BLaER1 treated with 17β-estradiol and CSF1 and Interleukin-3, amounts not matched to agents 10 nM and 100 nM (cell line): Measurements from ENCODE around the gene NPB.

Source experiments
- H3K27ac ChIP-seq, 11 experiments: shearing (Covaris generic); formaldehyde crosslinking; 2 replicates each; pipeline ENCODE4 v1.8.1; 2022
- H3K27me3 ChIP-seq, 11 experiments: shearing (Covaris generic); formaldehyde crosslinking; 2 replicates each; pipeline ENCODE4 v1.8.1; 2022
- H3K36me3 ChIP-seq, 11 experiments: shearing (Covaris generic); formaldehyde crosslinking; 2 replicates each; pipeline ENCODE4 v1.8.1; 2022
- H3K4me1 ChIP-seq, 10 experiments: shearing (Covaris generic); formaldehyde crosslinking; 2 replicates each; pipeline ENCODE4 v1.8.1; 2022
- H3K4me2 ChIP-seq, 11 experiments: shearing (Covaris generic); formaldehyde crosslinking; 2 replicates each; pipeline ENCODE4 v1.8.1; 2022
- H3K4me3 ChIP-seq, 10 experiments: shearing (Covaris generic); formaldehyde crosslinking; 2 replicates each; pipeline ENCODE4 v1.8.1; 2022
- H3K9ac ChIP-seq, 11 experiments: shearing (Covaris generic); formaldehyde crosslinking; 2 replicates each; pipeline ENCODE4 v1.8.1; 2022
- H3K9me3 ChIP-seq, 11 experiments: shearing (Covaris generic); formaldehyde crosslinking; replicated peaks in 1 of 11; 2 replicates each; pipeline ENCODE4 v1.8.1; 2022
- H4K20me1 ChIP-seq, 11 experiments: shearing (Covaris generic); formaldehyde crosslinking; 2 replicates each; pipeline ENCODE4 v1.8.1; 2022
- Cebpa-rat ChIP-seq, 11 experiments: shearing (Covaris generic); IDR thresholded peaks; 2 replicates each; pipeline ENCODE4 v1.8.1; 2022

Gene NPB

GRCh38 chr17:81918832-81919545, 17.0 kb downstream of the NPB start:
- H3K4me2 ChIP-seq, result peak overlapping the region; percentile 98 to 100 (median 100)
- H3K27me3 ChIP-seq, result no peaks in the 10 kb centered on the region
- peak overlapping the region; percentile 34 to 99 (median 94); a peak in 20 of 22 replicates for H3K27ac ChIP-seq
- peaks cover 34 to 98% (median 86%) of the 10 kb centered on the region in 11 experiments for H4K20me1 ChIP-seq
- peak overlapping the region; percentile 81 to 100 (median 97); a peak in 18 of 20 replicates for H3K4me3 ChIP-seq
- peaks cover 43 to 69% (median 60%) of the 10 kb centered on the region in 11 experiments for H3K36me3 ChIP-seq
- H3K4me1 ChIP-seq, result peaks cover 60 to 84% (median 77%) of the 10 kb centered on the region in 10 experiments
- no peak for TF ChIP-seq Cebpa-rat (IDR thresholded peaks at IDR 0.05)
- H3K9me3 ChIP-seq, result no peaks in the 10 kb centered on the region
- peak overlapping the region; percentile 68 to 96 (median 74) for H3K9ac ChIP-seq

- Histone ChIP-seq H3K4me3 (peak overlapping the region in 8 of 10 experiments; percentile 32 to 99 (median 92); a peak in 16 of 20 replicates), H3K9me3 (no peaks in the 10 kb centered on the region), H3K27ac (peak overlapping the region in 10 of 11 experiments; percentile 4 to 99 (median 94); a peak in 18 of 22 replicates), H4K20me1 (peaks cover 31 to 95% (median 73%) of the 10 kb centered on the region in 11 experiments), H3K4me2 (peak overlapping the region; percentile 98 to 100 (median 100)), H3K36me3 (peaks cover 24 to 51% (median 41%) of the 10 kb centered on the region in 11 experiments), H3K9ac (peak overlapping the region; percentile 68 to 96 (median 74)), H3K27me3 (no peaks in the 10 kb centered on the region), H3K4me1 (peaks cover 79 to 93% (median 89%) of the 10 kb centered on the region in 10 experiments)
- TF ChIP-seq Cebpa-rat (IDR thresholded peaks at IDR 0.05), result no peak
These were observed 18.8 kb downstream of the NPB start for GRCh38 chr17:81920612-81921536.

DNA sequence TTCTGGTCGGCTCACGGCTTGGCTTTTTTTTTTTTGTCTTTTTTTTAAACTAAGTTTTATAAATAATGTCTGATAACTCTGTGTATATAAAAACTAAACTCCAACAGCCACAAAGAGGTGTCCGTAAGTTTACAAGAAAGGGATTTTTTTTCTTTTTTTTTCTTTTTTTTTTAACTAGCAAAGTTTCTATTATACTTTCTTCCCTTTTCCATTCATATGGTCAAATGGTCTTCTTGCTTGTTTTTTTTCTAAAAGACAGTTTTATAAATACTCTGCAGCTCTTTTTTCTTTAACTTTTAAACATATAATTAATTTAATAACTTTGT, 19.5 kb downstream of the NPB start:
- TF ChIP-seq Cebpa-rat (IDR thresholded peaks at IDR 0.05), result no peak
- Histone ChIP-seq H4K20me1 (peaks cover 31 to 93% (median 67%) of the 10 kb centered on the region in 11 experiments), H3K9me3 (no peaks in the 10 kb centered on the region), H3K9ac (peak overlapping the region; percentile 68 to 99 (median 94); a peak in 20 of 22 replicates), H3K4me1 (peaks cover 82 to 94% (median 88%) of the 10 kb centered on the region in 10 experiments), H3K4me2 (peak overlapping the region; percentile 98 to 100 (median 100)), H3K27ac (peak overlapping the region in 10 of 11 experiments; percentile 4 to 99 (median 98); a peak in 17 of 22 replicates), H3K4me3 (peak overlapping the region in 8 of 10 experiments; percentile 32 to 99 (median 94); a peak in 15 of 20 replicates), H3K27me3 (no peaks in the 10 kb centered on the region), H3K36me3 (peaks cover 21 to 45% (median 37%) of the 10 kb centered on the region in 11 experiments)

DNA sequence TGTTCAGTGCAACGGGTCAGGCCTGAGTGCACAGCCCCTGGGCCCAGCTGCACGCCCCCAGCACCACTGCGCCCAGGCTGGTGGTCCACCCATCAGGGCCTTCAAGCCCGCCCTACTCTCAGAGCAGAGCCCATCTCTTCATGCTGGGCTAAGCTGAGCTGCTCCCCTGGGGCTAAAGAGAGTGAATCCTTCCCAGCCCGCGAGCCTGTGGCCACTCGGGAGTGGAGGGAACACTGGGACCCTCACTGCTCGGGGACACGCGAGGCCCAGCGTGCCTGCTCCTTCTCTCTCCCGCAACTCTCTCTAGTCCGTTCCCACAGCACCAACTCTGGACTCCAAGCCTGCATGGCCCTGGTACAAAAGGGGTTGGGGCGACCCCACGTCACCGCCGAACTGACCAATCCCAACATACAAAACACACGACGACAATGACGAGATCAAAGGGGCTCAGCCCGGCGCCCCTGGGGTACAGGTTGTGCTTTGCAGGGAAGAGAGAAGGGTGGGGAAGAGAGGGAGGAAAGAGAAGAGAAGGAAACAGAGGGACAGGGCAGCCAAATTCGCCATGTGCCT, 20.0 kb downstream of the NPB start:
- H3K4me1 ChIP-seq, result peaks cover 76 to 88% (median 83%) of the 10 kb centered on the region in 10 experiments
- peak overlapping the region; percentile 98 to 100 (median 100) for H3K4me2 ChIP-seq
- H3K27me3 ChIP-seq, result no peaks in the 10 kb centered on the region
- H3K9me3 ChIP-seq, result no peaks in the 10 kb centered on the region
- no peak for TF ChIP-seq Cebpa-rat (IDR thresholded peaks at IDR 0.05)
- H3K9ac ChIP-seq, result peak overlapping the region; percentile 48 to 99 (median 94); a peak in 21 of 22 replicates
- H3K27ac ChIP-seq, result peak overlapping the region in 10 of 11 experiments; percentile 22 to 99 (median 98); a peak in 19 of 22 replicates
- H3K4me3 ChIP-seq, result peak overlapping the region in 8 of 10 experiments; percentile 55 to 99 (median 92); a peak in 16 of 20 replicates
- peaks cover 26 to 87% (median 61%) of the 10 kb centered on the region in 11 experiments for H4K20me1 ChIP-seq
- peaks cover 21 to 41% (median 37%) of the 10 kb centered on the region in 11 experiments for H3K36me3 ChIP-seq

DNA sequence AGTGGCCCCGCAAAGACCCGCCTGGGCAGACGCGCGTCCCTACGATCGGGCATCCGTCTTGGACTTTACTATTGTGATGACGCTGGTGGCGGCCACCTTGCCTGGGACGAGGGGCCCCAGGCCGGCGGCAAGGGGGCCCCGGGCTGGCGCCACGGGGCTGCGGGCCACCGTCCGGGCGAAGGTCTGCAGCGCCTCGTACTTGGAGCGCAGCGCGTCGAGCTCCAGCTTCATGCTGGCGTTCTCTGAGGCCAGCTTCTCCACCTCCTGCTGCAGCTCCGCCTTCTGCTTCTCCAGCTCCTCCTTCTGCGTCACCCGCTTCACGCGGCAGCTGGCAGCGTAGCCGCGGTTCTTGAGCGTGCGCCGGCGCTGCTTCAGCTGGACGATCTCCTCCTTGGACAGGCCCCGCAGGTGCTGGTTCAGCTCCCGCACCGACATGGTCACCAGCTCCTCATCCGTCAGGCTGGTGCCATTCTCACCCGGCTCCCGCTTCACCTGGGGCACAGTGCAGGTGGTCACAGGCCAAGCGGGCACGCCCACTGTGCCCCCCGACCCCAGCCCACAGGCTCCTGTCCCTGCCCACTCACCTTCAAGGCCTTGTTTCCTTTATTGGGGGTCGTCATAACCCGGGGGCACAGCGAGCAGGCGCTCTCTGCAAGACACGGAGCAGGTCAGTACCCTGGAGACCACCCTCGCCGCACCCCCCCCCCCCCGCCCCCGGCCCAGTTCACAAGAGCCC, 20.7 kb downstream of the NPB start:
- peaks cover 19 to 82% (median 55%) of the 10 kb centered on the region in 11 experiments for H4K20me1 ChIP-seq
- 0 out of 22 replicates have a peak, but pooled peaks cover 0 to under 1% (median 0%) of the 10 kb centered on the region in 11 experiments for H3K27me3 ChIP-seq
- H3K27ac ChIP-seq, result peak overlapping the region in 10 of 11 experiments; percentile 30 to 99 (median 98); a peak in 18 of 22 replicates
- peaks cover 21 to 41% (median 37%) of the 10 kb centered on the region in 11 experiments for H3K36me3 ChIP-seq
- no peak for TF ChIP-seq Cebpa-rat (IDR thresholded peaks at IDR 0.05)
- H3K9ac ChIP-seq, result peak overlapping the region; percentile 62 to 99 (median 94); a peak in 21 of 22 replicates
- peaks cover 73 to 85% (median 81%) of the 10 kb centered on the region in 10 experiments for H3K4me1 ChIP-seq
- no peaks in the 10 kb centered on the region for H3K9me3 ChIP-seq
- peak overlapping the region in 8 of 10 experiments; percentile 55 to 99 (median 92); a peak in 17 of 20 replicates for H3K4me3 ChIP-seq
- peak overlapping the region; percentile 98 to 100 (median 100) for H3K4me2 ChIP-seq

DNA sequence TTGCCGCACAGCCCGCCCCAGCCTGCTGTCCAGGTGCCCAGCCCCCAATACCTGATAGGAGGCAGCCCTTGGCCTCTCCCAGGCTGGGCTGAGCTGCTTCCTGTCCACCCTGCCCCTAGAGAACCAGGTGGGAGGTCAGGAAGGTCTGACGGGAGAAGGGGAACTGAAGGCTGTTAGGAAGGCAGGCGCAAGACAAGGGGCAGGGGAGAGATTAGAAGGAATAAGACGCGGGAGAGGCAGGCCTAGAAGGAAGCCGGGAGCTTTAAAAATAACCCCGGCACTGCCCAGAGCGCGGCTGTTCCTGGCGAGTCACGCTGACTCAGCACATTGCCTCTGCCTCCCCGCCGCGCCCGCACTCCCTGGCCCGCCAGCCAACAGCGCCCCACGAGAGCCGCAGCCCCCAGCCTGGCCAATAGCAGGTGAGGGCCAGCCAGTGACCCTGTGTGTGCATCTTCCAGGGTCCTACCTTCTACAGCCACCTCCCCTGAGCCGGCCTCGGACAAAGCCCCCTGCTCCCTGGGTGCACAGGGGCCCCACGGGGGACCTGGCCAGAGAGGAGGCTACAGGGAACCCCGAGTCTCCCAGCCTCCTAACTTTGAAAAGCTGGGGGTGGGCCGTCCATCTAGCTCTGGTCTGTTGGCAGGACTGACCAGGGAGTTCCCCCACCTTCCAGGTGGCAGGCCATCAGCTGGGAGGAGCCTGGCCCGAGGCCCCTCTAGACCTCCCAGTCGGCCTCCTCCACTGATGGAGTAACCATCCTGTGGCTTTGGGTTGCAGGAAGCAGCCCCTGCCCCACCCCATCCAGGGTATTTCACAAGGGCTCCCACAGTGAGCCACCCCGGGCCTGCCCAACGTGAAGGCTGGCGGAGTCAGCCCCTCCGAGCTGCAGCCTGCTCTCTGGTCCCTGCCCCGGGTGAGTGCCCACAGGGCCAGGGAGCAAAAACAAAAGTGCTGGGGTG, 21.5 kb downstream of the NPB start:
- Histone ChIP-seq H3K27me3 (peaks cover 6 to 9% (median 7%) of the 10 kb centered on the region in 11 experiments; a peak in 21 of 22 replicates), H3K4me1 (peaks cover 76 to 87% (median 83%) of the 10 kb centered on the region in 10 experiments), H3K9ac (peak overlapping the region; percentile 76 to 99 (median 94)), H3K9me3 (no peaks in the 10 kb centered on the region), H3K4me2 (peak overlapping the region; percentile 98 to 100 (median 100)), H4K20me1 (peaks cover 18 to 78% (median 48%) of the 10 kb centered on the region in 11 experiments), H3K27ac (peak overlapping the region; percentile 31 to 99 (median 98); a peak in 21 of 22 replicates), H3K36me3 (peaks cover 21 to 41% (median 37%) of the 10 kb centered on the region in 11 experiments), H3K4me3 (peak overlapping the region; percentile 43 to 99 (median 91))
- TF ChIP-seq Cebpa-rat (IDR thresholded peaks at IDR 0.05), result peak in 9 of 11 experiments; percentile 81 to 95 (median 90); a peak in 18 of 22 replicates
